ENCODE measurements around the gene SLC5A12.
"Not testable (repeated sequence)": the region's sequence is repeated elsewhere in the genome, so short reads cannot be mapped to it uniquely, and the experiment has no call there.

The SLC5A12 gene

DNA sequence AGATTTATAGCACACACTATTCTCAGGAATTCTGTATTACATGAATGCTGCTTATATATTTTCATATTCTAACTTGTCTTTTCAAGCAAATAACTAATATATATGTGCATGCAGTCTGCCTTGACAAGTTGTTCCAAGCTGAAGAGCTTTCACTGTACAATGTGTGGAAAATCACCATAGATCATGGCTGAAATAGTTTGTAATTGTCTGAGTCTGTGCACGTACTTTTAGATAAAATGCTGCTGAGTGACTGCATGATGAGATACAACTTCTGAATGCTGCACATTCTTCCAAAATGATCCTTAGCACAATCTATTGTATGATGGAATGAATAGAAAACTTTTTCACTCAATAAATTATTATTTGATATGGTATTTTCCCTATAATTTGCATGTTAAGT lies 58.9 kb downstream of the SLC5A12 start:
- TF ChIP-seq POLR2A (IDR thresholded peaks at IDR 0.05; ENCODE audit: low read length), result no peak
- TF ChIP-seq GATA1 (IDR thresholded peaks at IDR 0.05; ENCODE audit: low read depth, low read length), result no peak
- DNase-seq, result no peak

DNA sequence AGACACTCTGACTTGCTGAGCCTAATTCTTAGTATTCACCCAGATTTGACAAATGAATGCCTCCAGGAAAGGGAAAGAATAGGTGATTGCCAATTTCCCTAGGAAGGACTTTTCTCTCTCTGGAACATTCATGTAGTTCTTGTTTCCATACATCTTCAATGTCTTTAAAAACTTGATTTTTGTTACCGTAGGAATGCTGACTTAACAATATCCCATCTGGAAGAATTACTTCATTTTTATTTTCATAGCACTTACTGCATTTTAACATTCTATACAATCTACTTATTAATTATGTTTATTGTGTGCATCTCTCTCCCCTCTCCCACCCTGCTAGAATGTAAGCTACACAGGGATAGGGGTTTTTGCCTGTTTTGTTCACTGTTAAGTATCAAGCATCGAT lies 66.6 kb downstream of the SLC5A12 start:
- no peak for TF ChIP-seq POLR2A (IDR thresholded peaks at IDR 0.05; ENCODE audit: low read length)
- no peak for TF ChIP-seq GATA1 (IDR thresholded peaks at IDR 0.05; ENCODE audit: low read depth, low read length)
- no peak for DNase-seq

DNA sequence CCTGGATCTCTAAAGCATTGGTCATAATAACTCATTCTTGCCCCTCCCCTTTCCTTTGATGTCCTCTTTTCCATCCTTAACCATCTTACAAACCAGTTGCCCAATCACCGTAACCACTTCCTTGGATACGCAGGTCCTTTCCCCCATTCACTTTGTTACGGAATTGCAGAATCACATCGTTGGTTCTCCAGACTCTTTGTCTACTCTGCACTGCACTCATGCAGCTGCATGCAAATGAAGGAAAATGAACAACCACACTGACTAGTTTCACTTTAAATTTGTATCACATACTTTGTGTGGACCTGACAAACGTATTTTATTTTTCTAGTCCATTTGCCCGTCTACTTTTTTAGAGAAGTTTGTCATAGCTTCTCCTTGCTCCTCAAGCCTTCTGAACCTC lies 69.9 kb downstream of the SLC5A12 start:
- DNase-seq, result no peak

DNA sequence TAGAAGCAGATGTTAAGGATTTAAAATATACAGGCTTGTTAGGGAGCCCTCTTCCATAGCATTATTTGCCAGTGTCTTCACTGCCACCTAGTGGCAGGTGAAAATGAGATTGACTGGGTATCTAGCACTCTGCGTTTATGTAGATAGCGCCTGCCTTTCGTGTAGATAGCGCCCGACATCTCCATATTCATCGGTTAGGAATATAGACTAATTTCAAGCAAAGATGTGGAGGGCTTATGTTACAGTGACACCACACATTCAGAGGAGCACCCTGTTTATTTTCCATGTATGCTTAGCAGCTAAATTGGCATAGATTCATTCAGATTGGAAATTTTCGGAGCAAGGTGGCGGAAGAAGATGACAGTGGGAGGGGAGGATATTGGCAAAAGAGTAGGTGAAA lies 72.0 kb downstream of the SLC5A12 start:
- peak; percentile 50 to 69 for DNase-seq
- no peak for TF ChIP-seq GATA1 (IDR thresholded peaks at IDR 0.05; ENCODE audit: low read depth, low read length)
- TF ChIP-seq POLR2A (IDR thresholded peaks at IDR 0.05; ENCODE audit: low read length), result no peak

More for the DNA sequence above, 69.9 kb downstream of the SLC5A12 start:
- TF ChIP-seq GATA1 (IDR thresholded peaks at IDR 0.05; ENCODE audit: low read depth, low read length) (no peak), POLR2A (IDR thresholded peaks at IDR 0.05; ENCODE audit: low read length) (no peak)

DNA sequence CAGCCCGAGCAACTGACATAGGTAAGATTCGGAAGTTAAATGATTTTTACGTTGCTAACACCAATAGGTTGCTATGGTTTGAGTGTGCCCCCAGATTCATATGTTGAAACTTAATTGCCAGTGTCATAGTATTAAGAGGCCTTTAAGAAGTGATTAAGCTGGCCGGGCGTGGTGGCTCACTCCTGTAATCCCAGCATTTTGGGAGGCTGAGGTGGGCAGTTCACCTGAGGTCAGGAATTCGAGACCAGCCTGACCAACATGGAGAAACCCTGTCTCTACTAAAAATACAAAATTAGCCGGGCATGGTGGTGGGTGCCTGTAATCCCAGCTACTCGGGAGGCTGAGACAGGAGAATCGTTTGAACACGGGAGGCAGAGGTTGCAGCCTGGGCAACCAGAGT lies 78.5 kb downstream of the SLC5A12 start:
- not testable (repeated sequence) for DNase-seq

DNA sequence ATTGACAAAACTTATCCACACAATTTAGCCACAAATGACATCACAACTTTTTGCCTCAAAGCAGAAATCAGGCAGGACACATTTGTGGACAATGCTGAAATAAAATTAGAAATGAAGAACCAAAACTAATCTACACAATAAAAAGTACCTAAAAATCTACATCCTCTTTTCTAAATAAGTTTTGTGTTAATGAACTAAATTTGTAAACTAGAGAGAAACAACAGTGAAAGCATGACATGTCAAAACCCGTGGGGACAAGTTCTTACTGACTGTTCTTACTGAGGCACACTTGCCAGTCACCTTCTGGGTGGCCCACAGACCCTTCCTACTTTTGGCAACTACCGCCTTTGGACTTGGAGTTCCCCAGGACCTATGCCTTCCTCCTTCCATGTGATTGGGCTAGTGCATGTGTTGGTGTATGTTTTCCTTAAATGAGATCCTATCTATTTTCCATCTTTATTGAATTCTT lies 89.1 kb downstream of the SLC5A12 start:
- TF ChIP-seq POLR2A (IDR thresholded peaks at IDR 0.05; ENCODE audit: low read length) (no peak), GATA1 (IDR thresholded peaks at IDR 0.05; ENCODE audit: low read depth, low read length) (no peak)
- no peak for DNase-seq

DNA sequence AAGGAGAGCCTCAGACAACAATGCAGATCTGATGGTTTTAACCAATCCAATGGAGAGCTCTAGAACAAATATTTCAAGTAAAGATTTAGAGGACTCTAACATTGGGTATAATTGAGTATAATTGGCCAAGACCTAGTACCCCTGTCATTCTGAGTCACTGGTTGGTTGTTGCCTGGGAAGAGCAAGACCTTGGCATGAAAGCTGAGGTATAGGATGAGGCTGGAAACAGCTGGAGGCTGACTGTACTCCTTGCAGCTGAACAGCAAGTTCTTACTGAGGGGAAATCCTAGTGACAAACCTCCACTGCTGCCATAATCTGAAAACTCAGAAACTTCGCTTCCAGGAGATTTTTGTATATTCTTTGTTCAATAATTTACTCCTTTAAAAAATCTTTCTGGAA lies 95.5 kb downstream of the SLC5A12 start:
- TF ChIP-seq POLR2A (IDR thresholded peaks at IDR 0.05; ENCODE audit: low read length) (no peak), GATA1 (IDR thresholded peaks at IDR 0.05; ENCODE audit: low read depth, low read length) (no peak)
- no peak for DNase-seq

DNA sequence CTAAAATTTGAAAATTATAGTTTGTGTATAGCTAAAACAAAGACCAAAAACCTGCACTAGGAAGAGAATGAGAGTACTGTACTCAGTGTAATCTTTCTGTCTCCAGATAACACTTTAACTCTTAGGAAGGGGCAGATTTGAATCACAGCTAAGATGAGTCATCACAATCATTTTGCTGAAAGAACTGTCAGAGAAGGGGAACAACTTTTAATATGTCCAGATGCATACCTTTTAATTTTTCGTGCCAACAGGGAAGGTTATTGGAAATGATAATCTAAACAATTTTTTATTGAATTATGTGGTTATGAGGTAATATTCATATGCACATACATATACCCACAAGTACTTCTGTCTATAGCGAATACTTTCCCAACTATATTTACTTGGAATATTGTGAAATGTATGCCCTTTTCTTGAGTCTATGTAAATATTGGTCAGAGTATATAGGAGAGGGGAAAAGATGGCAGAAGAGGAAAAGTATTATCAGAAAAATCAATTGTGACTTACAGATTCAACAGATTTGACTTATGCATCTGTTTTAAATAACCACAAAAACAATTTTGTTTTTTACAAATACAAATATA lies 98.7 kb downstream of the SLC5A12 start:
- no peak for DNase-seq

DNA sequence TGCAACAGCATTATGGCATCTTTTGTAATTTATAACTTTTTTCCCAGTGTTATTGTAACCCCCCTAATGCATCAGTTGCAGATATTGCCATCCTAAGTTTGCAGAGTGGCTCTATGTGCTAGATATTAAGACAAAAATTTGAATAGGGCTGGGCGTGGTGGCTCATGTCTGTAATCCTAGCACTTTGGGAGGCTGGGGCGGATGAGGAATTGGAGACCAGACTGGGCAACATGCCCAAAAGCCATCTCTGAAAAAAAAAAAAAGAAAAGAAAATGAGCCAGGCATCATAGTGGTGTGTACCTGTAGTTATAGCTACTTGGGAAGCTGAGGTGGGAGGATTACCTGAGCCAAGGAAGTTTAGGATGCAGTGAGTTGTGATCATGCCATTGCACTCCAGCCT lies 99.7 kb downstream of the SLC5A12 start:
- DNase-seq, result no peak
- TF ChIP-seq GATA1 (IDR thresholded peaks at IDR 0.05; ENCODE audit: low read depth, low read length) (no peak), POLR2A (IDR thresholded peaks at IDR 0.05; ENCODE audit: low read length) (no peak)

More for the DNA sequence above, 98.7 kb downstream of the SLC5A12 start:
- no peak for TF ChIP-seq GATA1 (IDR thresholded peaks at IDR 0.05; ENCODE audit: low read depth, low read length)
- no peak for TF ChIP-seq POLR2A (IDR thresholded peaks at IDR 0.05; ENCODE audit: low read length)

DNA sequence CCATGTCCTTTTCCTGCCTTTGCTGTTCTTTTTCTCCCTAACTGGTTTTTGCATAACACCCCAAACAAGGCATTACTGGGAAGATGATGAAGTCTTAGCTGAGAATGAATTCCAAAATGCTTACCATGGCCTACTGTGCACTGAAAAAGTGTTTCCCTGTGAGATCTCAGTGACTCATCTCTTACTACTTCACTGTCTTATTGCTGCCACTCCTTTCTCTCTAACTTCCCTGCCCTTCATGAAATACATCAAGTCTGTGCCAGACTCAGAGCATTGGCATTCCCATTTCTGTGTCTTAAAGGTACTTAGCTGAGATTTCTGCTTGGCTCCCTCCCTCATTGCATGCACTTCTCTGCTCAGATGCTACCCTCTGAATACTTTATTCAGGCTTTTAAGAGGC lies 100.7 kb downstream of the SLC5A12 start:
- DNase-seq, result no peak
- TF ChIP-seq POLR2A (IDR thresholded peaks at IDR 0.05; ENCODE audit: low read length), result no peak
- no peak for TF ChIP-seq GATA1 (IDR thresholded peaks at IDR 0.05; ENCODE audit: low read depth, low read length)

DNA sequence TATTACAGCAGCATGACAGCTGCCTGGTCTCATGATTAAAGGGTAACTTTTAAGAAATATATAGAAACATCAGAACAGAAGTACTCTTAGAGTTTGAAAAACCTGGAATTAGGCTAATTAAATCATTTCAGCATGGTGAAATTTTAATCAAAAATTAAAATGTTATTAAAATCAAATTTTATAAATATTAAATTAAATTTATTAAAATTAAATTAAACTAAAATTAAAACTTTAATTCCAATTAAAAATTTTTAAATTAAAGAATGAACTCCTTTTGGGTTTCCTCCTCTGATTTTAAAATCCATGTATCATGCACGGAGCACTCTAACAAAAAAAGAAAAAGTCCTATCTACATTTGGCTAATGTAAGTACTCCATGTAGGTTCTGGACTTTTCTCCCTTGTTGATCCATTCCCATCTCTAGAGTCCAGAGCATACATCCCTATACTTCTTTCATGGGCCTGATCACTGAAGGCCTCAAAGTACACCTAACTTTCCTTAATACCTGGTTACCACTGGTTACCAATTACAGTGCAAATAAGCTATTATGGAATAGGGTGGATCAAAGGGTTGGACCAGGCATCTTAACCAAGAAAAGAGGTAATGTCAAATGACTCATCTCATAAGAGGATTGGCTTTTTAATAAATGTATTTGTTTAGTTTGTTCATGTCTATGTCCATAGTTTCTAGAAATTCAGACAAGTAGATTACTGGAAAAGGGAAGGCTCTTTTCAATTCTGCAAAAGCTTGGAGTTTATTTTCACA lies 101.4 kb downstream of the SLC5A12 start:
- TF ChIP-seq GATA1 (IDR thresholded peaks at IDR 0.05; ENCODE audit: low read depth, low read length), result no peak
- TF ChIP-seq POLR2A (IDR thresholded peaks at IDR 0.05; ENCODE audit: low read length), result no peak
- no peak for DNase-seq

DNA sequence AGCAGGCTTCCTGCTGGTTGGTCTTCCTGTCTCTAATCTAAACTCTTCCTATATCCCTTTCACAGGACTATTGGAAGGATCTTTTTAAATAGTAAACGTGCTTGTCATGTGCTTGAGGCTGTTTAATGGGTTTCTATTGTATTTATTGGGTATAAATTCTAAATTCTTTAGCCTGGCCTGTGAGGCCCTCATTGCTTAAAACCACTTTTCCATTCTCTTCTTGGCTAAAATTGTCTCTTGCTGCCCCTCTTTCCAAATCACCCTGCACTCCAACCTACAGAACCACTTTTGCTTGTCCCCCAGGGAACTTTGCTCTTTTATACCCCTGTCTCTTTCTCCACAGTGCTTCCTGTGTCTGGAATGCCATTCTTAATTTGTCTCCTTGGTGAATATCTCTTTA lies 103.4 kb downstream of the SLC5A12 start:
- no peak for DNase-seq
- TF ChIP-seq POLR2A (IDR thresholded peaks at IDR 0.05; ENCODE audit: low read length) (no peak), GATA1 (IDR thresholded peaks at IDR 0.05; ENCODE audit: low read depth, low read length) (no peak)

Measured in erythroblast (primary cell).